GM18526 (cell line): Measurements from ENCODE around the gene ERC1.

Experiments
- POLR2A ChIP-seq: IDR thresholded peaks from 3 replicates; pipeline ENCODE4 v1.6.1; 2011; ENCODE audit not compliant: insufficient read length; ENCODE audit errors: extremely low read depth

ERC1 gene

DNA sequence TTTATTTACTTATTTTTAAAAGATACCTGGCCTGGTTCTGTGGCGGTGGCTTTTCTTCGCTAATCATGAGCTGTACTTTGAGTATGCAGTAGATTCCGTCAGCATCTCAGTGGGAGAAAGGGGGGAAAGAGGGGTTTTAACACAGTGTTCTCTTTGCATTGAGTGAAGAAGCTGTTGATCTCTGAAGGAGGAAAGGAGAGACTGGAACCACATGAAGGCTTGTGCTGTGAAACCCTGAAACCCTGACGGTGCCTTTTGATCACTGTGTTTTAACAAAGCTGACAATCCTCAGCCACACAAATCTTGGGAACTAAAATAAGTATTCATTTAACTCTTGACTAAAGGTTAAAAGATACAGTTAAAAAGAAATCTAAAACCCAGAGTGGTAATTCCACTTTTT lies 353.2 kb downstream of the ERC1 start:
- no peak for TF ChIP-seq POLR2A

DNA sequence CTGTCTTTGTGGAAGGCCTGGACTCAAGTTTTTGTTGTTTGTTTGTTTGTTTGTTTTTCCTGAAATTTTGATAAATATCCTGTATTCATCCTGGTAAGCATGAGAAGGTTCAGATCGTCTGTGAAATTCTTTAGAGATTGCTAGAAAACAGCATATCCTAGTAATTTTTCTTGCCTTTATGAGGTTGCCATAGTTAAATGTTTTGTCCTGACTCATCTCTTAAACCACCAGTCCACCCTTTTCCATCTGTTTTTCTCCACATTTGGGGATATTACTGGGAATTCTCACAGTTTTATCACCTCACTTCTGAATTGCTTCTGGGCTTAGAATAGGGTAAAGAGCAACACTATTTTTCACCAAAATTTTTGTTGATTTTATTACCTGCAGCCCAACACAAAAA lies 355.1 kb downstream of the ERC1 start:
- no peak for TF ChIP-seq POLR2A

DNA sequence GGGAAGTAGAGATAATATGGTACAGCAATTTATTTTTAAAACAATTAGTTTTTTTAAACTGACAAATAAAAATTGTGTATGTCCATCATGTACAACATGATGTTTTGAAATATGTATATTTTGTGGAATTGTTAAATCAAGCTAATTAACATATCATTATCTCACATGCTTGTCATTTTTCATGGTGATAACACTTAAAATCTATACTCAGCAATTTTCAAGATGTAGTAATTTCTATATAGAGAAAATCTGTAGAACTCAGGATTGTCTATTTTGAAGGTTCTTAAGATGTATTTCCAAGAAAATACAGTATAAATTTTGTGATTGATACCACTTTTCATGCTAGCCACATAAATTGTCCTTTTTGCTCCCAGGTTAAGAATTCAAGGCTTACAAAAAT lies 356.3 kb downstream of the ERC1 start:
- no peak for TF ChIP-seq POLR2A

DNA sequence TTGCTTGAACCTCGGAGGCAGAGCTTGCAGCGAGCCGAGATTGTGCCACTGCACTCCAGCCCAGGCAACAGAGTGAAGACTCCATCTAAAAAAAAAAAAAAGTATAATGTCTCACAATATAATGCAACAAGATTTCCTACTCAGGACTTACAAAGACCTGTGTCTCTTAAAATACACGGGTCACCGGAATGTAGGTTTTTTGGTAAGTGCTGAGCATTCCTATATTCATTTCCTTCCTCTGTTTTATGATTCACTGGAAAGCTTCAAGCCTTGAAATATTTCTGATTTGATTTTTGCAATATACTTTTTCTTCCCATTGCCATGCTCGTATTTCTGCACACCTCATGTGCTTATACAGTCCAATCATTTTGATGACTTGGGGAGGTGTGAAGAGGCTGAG lies 357.6 kb downstream of the ERC1 start:
- TF ChIP-seq POLR2A = no peak

DNA sequence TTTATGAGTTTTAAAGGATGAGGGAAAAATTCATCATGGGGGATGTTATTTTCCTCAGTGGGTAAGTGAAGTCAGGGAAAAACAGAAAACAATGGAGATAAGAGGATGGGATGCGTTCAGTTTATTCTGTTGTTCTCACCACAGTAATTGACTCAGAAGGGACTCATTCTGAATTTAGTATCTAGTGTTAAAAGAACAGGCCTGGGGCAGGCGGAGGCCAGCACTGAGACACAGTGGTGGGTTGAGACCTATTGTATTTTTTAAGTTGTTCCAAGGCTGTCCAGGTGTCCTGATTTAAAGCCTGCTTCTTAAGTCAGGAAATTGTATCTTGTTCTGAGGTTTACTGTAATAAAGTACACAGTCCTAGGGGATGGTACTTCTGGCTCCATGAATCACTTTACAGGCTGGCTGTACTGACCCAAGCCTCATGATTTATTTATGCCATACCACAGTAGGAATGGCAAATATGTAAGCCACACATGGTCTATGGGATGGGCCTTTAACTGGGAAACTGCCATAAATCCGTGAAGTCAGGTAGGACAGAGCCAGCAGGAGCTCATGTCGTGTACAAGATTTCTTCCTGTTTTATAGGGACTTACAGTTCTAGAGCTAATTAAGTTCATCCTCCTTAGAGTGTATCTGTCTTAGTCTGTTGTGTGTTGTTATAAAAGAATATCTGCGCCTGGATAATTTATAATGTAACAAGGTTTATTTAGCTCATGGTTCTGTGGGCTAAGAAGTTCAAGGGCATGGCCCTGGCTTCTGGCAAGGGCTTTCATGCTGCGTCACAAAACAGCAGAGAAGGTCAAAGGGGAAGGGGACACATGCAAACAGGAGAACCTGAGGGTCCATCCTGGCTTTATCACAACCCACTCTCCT lies 359.3 kb downstream of the ERC1 start:
- no peak for TF ChIP-seq POLR2A

DNA sequence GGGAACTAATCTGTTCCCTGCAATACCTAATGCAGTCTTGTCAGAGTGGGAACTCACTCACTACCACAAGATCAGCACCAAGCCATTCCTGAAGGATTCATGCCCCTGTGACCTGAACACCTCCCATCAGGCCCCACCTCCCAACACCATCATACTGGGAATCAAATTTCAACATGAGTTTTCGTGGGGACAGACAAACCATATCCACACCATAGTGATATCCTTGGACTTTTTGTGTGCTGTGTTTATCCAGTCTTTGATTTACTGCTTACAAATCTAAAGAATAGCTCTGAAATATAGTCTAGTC lies 359.9 kb downstream of the ERC1 start:
- TF ChIP-seq POLR2A = no peak

DNA sequence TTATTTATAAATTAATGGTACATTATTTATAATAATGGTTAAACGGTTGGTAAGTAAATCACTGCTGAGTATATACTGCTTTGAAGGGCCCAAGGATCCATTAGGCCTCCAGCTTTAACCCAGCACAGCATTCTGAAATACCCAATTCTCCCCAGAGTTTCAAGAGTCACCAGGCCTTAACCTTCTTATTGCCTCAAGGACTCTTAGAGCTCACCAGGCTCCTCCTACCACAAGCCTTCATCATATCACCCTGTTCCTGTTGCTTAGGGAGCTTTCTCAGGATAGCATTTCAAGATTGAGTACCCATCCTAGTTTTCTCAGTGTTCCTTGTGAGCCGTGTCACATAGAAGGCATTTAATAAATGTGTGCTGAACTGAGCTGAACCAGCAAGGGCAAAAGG lies 360.9 kb downstream of the ERC1 start:
- TF ChIP-seq POLR2A = no peak

DNA sequence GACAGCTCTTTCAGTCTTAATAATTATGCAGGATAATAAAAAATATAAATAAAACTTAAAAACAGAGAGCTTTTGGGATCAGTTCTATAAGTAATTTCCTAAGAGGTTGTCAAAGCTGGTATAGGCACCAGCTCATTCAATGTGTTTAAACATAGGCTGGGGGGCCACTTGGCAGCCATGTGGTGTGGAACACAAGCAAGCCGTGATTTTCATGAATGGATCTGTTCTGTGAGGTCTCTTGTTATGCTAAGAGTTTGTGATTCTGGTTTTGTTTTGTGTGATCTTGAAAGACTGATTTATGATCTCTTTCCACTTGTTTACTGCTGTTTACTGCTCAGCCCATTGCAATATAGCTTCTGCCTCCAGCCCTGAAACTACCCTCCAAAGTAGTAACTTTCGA lies 362.4 kb downstream of the ERC1 start:
- TF ChIP-seq POLR2A = no peak

DNA sequence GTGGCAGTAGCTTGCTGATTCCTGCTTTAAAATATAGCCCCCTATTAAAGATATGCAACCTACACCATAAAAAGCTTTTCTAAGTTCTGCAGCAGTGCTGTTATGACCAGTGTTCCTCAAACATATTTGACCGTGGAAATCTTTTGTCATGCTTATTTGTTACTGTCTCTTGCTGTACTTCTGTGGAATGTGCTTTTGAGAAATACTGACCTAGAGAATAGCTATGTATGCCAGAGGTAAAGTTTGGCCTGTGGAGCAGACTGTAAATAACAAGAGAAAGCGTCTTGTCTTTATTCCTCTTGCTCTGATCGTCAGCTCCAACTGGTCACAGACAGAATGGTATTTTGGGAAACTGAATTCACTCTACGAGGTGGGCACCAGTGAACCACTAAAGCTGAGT lies 364.4 kb downstream of the ERC1 start:
- no peak for TF ChIP-seq POLR2A

DNA sequence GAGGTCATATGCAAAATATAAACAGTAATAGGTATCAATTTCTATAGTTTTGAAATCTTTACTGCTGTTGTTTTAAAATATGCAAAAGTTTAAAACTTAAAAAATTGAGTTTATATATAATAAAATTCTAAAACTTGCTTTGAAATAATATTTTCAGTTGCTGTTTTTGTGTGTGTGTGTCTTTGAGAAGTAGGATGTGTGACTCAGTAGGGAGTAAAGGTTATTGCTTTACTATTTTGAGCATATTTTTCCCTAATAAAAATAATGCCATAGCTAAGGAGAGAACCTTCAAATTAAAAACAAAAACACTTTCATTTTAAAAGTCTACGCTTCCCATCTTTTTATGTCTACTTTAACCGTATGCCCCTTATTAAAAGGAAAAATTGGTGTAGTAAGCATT lies 365.3 kb downstream of the ERC1 start:
- no peak for TF ChIP-seq POLR2A

DNA sequence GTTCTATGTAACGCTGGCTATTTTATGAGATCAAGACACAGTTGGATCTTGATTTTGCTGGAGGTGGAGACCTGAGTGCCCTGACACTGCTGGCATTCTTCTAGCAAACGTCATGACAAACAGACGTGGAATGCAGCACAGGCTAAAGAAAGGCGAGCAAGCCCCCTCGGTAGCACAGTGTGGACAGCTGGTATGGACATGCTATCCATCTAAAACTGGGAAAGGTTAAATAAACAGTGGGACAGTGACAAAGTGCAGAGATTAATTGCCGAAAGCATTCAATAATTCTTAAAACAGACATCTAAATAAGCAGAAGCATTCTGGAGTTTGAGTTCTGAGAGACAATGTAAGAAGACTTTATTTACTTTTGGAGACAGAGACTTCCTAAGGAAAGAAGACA lies 366.1 kb downstream of the ERC1 start:
- TF ChIP-seq POLR2A = no peak

DNA sequence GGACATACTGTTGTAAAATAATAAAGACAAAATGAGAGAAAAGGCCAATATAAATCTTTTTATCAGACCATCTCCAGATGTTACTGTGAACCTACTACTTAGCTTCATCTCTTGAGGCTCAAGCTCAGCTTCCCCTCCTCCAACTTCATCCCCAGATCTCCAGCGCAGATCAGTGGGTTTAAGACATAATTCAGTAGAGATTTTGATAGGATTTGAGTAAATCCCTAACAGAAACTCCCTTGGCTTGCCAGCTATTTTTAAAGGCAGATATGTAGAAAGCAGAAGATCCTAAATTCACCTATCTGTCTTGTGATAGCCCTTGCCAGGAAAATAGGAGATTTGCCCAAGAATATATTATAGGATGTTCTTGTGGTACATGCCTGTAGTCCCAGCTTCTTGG lies 366.7 kb downstream of the ERC1 start:
- TF ChIP-seq POLR2A = no peak

DNA sequence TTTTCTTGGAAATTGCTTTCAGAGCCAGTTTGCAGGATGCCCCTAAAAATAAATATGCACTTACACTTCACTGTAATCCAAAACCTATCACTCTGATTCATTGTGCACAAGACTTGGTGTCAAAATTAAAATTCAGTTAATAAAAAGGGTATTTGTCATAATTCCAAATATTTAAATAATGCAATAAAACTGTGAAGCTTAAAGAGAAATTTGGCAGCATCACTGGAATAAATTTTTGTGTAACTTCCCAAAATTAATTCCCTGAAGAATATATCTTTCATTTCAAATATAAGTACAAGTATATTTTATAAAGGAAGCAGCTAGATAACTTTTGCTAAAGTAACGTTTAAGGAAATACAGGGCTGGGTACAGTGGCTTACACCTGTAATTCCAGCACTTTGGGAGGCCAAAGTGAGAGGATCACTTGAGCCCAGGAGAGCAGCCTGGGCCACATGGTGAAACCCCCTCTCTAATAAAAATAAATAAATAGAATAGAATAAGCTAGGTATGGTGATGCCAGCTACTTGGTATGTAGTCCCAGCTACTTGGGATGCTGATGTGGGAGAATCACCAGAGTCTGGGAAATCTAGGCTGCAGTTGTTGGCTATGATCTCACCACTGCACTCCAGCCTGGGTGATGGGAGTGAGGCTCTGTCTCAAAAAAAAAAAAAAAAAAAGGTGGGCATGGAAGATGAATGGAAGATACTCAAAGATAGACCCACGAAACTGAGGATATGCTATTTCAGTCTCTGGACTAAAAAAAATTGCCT lies 369.6 kb downstream of the ERC1 start:
- no peak for TF ChIP-seq POLR2A

DNA sequence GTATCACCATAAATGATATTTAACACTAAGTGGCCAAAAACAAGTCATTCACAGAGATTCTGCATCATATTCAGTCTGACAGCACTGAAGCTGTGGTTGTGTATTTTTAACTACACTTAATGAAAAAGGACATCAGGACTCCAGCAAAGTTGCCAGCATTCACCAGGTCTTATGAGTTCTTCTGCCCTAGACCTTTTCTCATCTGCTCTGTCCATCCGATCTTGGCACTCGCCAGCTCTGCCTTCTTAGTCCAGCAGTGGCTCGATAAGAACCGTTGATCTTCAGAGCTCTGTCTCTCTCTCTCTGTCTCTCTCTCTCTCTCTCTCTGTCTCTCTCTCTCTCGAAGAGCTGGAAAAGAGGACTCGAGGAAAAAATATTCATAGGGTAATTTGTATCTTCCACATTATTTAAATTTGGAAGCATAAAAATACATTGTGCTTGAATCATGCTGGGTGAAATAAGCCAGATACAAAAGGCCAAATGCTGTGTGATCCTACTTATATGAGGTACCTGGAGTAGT lies 371.2 kb downstream of the ERC1 start:
- TF ChIP-seq POLR2A = no peak

DNA sequence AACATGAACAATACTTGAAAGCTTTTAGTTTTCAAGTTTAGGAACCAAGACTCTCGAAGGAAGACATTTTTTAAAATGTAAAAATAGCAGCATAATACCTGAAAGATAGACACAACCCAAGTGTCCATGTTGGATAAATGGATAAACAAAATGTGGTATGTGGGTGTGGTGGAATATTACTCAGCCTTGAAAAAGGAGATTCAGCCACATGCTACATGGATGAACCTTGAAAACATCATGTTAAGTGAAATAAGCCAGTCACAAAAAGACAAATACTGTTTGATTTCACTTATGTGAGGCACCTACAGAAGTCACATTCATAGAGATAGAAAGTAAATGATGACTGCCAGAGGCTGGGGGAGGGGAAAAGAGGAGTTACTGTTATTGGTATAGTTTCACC lies 374.7 kb downstream of the ERC1 start:
- TF ChIP-seq POLR2A = no peak
